Stomach smooth muscle (tissue), 2 donors: Measurements from ENCODE around the gene KDM4B.

Source experiments
- H3K27ac ChIP-seq: one replicate; pipeline ENCODE4 v1.7.0; 2013; ENCODE audit warnings: mild to moderate bottlenecking, low read length, inconsistent platforms
- H3K27me3 ChIP-seq, 2 donors: one replicate each; pipeline ENCODE4 v1.7.0; 2013; ENCODE audit warnings: low read length in 2 of 2; ENCODE audit not compliant: insufficient read depth in 2 of 2, control insufficient read depth in 1 of 2
- H3K36me3 ChIP-seq, 2 donors: one replicate each; pipeline ENCODE4 v1.7.0; 2013; ENCODE audit warnings: low read length in 2 of 2; ENCODE audit not compliant: control insufficient read depth in 2 of 2, insufficient read depth in 2 of 2
- H3K4me1 ChIP-seq: one replicate; pipeline ENCODE4 v1.7.0; 2013; ENCODE audit warnings: low read length; ENCODE audit not compliant: control insufficient read depth, insufficient read depth
- H3K4me3 ChIP-seq, 2 donors: one replicate each; pipeline ENCODE4 v1.7.0; 2013; ENCODE audit warnings: low read length in 2 of 2
- H3K9ac ChIP-seq, 2 donors: one replicate each; pipeline ENCODE4 v1.7.0; 2013; ENCODE audit warnings: low read length in 2 of 2, mild to moderate bottlenecking in 1 of 2
- H3K9me3 ChIP-seq, 2 donors: one replicate each; pipeline ENCODE4 v1.7.0; 2013; ENCODE audit warnings: low read length in 2 of 2; ENCODE audit not compliant: control insufficient read depth in 2 of 2
- donor health status: healthy.
- donor health status: Pancreatic carcinoma.

Gene KDM4B

DNA sequence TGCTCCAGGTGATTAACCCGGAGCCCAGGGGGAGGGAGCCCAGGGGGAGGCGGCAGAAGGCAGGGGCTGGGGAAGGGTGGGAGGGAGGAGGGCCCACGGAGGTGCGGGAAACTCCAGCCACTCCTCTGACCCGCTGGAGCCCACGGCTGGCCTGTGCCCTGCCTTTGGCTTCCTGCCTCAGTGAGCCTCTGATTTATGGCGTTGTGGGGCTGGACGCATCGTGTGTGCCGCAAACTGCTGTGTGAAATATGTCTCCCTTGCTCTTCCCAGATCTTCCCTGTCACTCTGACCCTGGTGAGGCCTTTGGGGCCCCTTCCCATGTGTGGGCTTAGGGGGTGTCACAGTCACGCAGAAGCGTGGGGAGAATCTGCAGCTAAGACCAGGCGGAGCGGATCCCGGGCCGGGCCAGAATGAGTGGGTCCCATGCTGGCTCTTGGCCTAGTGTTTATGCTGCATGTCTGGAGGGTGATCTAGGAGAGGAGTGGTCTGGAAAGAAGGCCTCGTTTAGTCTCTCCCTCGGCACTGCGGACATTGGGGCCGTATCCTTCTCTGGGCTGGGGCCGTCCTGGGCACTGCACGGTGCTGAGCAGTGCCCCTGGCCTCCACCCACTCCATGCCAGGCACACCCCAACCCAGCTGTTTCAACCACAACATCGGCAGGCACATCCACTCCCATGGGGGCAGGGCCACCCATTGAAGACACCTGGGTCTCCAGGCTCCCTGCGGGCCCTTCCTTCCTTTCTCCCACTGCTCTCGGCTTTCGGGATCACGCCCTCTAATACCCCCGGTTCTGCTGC lies 123.0 kb downstream of the KDM4B start:
- H3K4me3 ChIP-seq, result no peak overlapping the region
- H3K9ac ChIP-seq, result no peak overlapping the region
- H3K9me3 ChIP-seq, result no peaks in the 10 kb centered on the region
- H3K4me1 ChIP-seq, result peaks cover 19% of the 10 kb centered on the region
- H3K27ac ChIP-seq, result no peak overlapping the region
- peaks cover 8% of the 10 kb centered on the region in 2 donors for H3K36me3 ChIP-seq
- no peaks in the 10 kb centered on the region for H3K27me3 ChIP-seq

DNA sequence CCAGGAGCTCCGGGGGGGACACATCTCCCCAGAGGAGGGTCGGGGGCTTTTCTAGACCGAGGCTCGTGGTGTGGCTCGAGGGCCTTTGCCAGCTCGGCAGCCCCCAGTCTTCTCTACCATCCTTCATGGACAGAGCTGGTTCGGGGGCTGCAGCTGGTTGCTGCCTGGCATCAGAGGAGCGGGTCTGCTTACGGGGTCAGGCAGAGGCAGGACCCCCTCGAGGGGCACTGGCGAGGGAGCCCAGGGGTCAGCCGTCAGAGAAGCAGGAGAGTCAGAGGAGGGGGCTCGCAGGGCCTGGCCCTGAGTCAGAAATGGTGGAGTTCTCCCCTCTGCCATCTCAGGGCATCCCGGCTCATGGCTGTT lies 123.5 kb downstream of the KDM4B start:
- Histone ChIP-seq H3K27me3 (no peaks in the 10 kb centered on the region), H3K9me3 (no peaks in the 10 kb centered on the region), H3K36me3 (peaks cover 5 to 6% of the 10 kb centered on the region in 2 donors), H3K4me3 (no peak overlapping the region), H3K27ac (no peak overlapping the region), H3K9ac (no peak overlapping the region), H3K4me1 (peaks cover 19% of the 10 kb centered on the region)

DNA sequence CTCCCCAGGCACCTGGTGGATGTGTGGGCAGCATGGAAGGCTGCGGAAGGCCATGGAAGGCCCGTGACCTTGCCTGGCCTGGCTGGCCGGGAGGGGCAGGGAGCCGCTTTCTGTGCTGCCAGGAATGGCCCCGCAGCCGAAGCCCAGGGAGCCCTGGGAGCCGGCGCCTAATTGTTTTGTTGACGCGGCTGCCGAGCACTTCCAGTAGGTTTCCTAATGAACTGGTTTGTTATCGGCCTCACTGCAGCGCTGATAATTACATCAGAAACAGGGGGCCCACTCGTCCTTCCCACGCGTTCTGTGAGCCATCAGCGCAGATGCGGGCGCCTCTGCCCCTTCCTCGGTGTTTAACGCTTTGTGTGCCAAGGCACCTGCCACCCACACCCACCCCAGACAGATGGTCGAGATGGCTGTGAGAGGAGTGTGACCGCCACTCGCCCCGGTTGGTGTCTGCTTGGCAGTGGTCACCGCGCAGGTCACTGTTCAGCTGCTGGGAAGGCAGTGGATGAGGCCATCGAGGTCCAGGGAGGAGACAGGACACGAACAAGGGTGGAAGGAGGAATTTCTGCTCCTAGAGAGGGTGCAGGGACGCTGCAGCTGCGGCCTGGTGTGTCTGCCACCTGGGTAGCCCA lies 124.5 kb downstream of the KDM4B start:
- Histone ChIP-seq H3K9me3 (peaks cover 0 to 2% of the 10 kb centered on the region in 2 donors), H3K36me3 (peaks cover 0 to 2% of the 10 kb centered on the region in 2 donors), H3K27me3 (no peaks in the 10 kb centered on the region), H3K27ac (no peak overlapping the region), H3K4me1 (peaks cover 19% of the 10 kb centered on the region), H3K9ac (no peak overlapping the region), H3K4me3 (no peak overlapping the region)

DNA sequence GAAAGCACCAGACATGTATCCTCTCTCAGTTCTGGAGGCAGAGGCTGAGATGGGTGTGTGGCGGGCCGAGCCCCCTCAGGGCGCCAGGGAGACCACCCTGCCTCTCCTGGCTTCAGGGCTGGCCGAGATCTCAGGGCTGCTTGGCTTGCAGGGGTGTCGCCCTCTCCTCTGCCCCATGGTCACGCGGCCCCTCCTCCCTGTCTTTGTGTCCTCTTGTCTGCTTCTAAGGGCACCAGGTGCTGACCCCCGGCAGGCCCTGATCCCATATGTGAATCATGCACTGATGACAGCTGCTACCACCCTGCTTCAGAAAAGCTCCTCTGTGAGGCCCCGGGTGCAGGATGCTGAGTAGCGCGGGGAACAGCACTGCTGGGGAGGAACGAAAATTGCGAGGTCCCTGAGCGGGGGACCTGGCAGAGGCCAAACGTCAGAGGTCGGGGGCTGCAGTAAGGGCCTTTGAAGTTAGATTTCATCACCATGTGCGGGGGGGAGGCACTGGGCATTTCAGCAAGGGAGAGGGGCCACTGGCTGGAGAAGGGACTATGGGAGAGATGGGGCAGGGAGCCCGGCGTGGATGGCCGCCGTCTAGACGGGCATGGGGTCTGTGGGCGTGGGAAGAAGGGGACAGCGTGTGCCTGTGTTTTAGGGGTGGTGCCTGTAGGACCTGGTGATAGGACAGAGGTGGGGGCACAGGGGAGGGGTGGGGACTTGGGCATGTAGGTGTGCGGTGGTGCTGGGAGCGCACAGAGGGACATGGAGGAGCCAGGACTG lies 125.2 kb downstream of the KDM4B start:
- H3K27me3 ChIP-seq, result no peaks in the 10 kb centered on the region
- H3K36me3 ChIP-seq, result peaks cover 5 to 8% of the 10 kb centered on the region in 2 donors
- peaks cover 19% of the 10 kb centered on the region for H3K4me1 ChIP-seq
- H3K9me3 ChIP-seq, result peaks cover 0 to 9% of the 10 kb centered on the region in 2 donors
- H3K4me3 ChIP-seq, result no peak overlapping the region
- no peak overlapping the region for H3K9ac ChIP-seq
- no peak overlapping the region for H3K27ac ChIP-seq

DNA sequence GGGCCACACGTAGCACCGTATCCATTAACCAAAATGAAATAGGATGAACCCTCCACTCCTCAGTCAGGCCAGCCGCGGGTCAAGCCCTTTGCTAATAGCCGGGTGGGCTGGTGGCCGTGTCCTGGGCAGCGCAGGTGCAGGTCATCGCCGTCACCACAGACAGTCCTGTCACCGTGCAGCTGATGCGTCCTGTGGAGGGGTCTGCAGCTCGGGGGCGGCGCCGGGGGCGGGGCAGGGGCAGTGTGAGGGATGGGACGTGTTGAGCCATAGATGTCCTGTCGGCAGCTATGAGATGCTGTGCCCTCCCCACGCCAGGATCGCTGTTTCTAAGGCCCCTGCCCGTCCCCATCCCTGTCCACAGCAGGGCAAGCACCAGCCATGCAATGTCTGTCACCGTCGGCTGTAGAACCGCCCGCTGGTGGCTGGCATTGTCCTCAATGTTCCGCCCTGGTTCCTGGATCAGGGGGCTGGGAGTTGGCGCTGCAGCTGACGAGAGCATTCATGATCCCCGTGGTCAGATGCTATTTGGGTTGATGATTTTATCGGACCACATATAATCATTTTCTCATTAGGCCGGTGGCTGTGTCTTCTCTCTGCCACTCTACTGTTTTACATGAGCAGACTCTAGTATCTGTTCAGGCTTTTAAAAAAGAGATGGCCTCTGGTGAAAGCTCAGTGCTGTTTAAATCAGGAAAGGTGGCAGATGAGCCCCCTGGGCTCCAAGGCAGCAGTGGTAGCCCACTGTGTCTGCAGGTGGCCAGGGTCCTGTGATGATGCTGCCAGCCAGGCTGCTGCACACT lies 126.1 kb downstream of the KDM4B start:
- no peaks in the 10 kb centered on the region for H3K27me3 ChIP-seq
- peaks cover 7 to 17% of the 10 kb centered on the region in 2 donors for H3K9me3 ChIP-seq
- peaks cover 19% of the 10 kb centered on the region for H3K4me1 ChIP-seq
- H3K36me3 ChIP-seq, result peaks cover 8% of the 10 kb centered on the region in 2 donors
- H3K9ac ChIP-seq, result no peak overlapping the region
- no peak overlapping the region for H3K27ac ChIP-seq
- no peak overlapping the region for H3K4me3 ChIP-seq

DNA sequence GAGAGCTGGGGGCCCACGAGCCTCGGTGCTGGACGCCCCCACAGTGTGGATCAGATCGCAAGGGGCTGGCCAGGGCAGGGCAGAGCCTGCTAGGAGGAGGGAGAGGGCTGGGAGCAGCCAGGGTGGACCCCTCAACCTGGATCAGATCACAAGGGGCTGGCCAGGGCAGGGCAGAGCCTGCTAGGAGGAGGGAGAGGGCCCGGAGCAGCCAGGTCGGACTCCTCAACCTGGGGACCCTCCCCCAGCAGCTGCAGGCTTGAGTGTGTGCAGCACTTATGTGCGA lies 126.6 kb downstream of the KDM4B start:
- Histone ChIP-seq H3K27me3 (no peaks in the 10 kb centered on the region), H3K9ac (no peak overlapping the region), H3K9me3 (peaks cover 8 to 19% of the 10 kb centered on the region in 2 donors), H3K4me3 (no peak overlapping the region), H3K27ac (no peak overlapping the region), H3K4me1 (peaks cover 19% of the 10 kb centered on the region), H3K36me3 (peaks cover 8% of the 10 kb centered on the region in 2 donors)

DNA sequence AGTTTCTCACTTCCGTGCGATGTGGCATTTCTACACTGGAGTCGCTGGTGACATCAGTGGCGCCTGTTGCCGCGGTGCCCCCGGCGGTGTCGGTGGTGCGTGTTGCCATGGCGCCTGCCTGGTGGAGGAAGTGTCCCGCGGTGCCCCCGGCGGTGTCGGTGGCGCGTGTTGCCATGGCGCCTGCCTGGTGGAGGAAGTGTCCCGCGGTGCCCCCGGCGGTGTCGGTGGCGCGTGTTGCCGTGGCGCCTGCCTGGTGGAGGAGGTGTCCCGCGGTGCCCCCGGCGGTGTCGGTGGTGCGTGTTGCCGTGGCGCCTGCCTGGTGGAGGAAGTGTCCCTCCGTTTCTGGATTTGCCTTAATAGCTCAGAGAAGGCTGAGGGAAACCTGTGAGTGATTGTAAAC lies 127.6 kb downstream of the KDM4B start:
- Histone ChIP-seq H3K9ac (no peak overlapping the region), H3K27ac (no peak overlapping the region), H3K9me3 (peaks cover 8 to 19% of the 10 kb centered on the region in 2 donors), H3K27me3 (no peaks in the 10 kb centered on the region), H3K36me3 (peaks cover 8% of the 10 kb centered on the region in 2 donors), H3K4me1 (peaks cover 9% of the 10 kb centered on the region), H3K4me3 (no peak overlapping the region)

DNA sequence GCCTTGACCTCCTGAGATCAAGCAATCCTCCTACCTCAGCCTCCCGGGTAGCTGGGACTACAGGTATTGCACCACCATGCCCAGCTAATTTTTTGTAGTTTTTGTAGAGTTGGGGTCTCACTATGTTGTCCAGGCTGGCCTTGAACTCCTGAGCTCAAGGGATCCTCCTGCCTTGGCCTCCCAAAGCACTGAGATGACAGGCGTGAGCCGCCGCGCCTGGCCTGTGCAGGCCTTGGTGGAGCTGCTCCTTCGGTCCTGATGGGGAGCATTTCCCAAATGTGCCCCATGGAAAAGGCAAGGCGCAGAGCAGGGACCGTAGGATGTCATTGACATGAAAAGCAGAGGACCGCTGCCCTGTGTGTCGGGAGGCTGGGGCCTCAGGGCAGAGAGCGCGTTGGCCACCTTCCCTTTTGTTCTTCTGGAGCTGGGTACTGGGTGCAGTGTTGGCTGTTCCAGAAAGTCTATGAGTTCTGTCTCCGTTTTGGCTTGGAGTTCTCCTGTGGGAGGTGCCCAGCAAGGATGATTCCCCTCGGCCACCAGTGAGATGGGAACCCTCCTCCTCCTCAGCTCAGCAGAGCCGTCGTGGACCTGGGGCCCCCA lies 128.5 kb downstream of the KDM4B start:
- peaks cover 2% of the 10 kb centered on the region for H3K4me1 ChIP-seq
- H3K9ac ChIP-seq, result no peak overlapping the region
- no peak overlapping the region for H3K4me3 ChIP-seq
- peaks cover 8% of the 10 kb centered on the region in 2 donors for H3K36me3 ChIP-seq
- no peaks in the 10 kb centered on the region for H3K27me3 ChIP-seq
- no peak overlapping the region for H3K27ac ChIP-seq
- peaks cover 8 to 19% of the 10 kb centered on the region in 2 donors for H3K9me3 ChIP-seq

DNA sequence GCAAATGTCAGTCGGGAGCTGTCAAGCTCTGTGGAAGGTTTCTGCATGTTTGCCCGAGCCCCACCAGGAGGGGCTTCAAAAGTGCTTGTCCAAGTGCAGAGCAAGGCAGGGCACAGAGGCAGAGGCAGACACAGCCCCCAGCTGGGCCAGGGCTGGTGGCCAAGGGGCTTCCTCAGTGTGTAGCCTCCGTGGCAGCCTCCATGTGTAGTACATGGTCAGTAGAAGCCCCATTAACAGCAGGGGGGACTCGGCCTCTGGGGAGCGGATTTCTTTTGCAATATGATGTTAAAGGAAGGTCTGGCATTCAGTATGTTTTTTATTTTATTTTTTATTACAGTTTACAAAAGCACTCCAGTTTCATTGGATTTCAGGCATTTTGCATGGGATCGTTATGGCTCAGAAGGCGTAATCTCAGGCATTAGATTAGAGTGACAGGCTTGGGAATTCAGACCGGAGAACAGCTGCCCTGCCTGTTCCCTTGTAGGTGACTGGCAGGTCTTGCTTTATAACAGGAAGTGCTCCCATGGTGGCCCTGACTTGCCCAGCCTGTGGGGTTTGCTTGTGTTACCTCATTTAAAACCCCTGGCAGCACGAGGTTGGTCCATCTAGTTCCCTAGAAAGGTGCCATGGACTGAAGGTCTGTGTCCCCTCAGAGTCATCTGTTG lies 129.2 kb downstream of the KDM4B start:
- Histone ChIP-seq H3K4me3 (no peak overlapping the region), H3K27me3 (no peaks in the 10 kb centered on the region), H3K4me1 (peaks cover 4% of the 10 kb centered on the region), H3K9me3 (peaks cover 8 to 19% of the 10 kb centered on the region in 2 donors), H3K27ac (no peak overlapping the region), H3K9ac (no peak overlapping the region), H3K36me3 (peaks cover 8% of the 10 kb centered on the region in 2 donors)

DNA sequence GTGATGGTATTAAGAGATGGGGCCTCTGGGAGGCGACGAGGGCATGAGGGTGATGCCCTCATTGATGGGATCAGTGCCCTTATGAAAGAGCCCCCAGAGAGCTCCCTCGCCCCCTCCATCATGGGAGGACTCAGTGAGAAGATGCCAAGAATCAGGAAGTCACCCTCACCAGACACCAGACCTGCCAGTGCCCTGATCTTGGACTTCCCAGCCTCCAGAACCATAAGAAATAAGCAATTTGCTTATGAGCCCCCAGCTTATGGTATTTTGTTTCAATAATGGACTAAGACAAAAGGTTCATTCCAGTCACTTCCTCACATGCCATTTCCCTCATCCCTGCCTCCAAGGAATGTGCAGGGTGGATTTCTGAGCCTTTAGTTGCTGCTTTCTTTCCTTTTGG lies 129.7 kb downstream of the KDM4B start:
- peaks cover 8% of the 10 kb centered on the region in 2 donors for H3K36me3 ChIP-seq
- peaks cover 10% of the 10 kb centered on the region for H3K4me1 ChIP-seq
- H3K9ac ChIP-seq, result no peak overlapping the region
- no peak overlapping the region for H3K27ac ChIP-seq
- H3K9me3 ChIP-seq, result peaks cover 8 to 19% of the 10 kb centered on the region in 2 donors
- no peaks in the 10 kb centered on the region for H3K27me3 ChIP-seq
- no peak overlapping the region for H3K4me3 ChIP-seq
